ENCODE results near the gene FERMT1.

The FERMT1 gene

DNA sequence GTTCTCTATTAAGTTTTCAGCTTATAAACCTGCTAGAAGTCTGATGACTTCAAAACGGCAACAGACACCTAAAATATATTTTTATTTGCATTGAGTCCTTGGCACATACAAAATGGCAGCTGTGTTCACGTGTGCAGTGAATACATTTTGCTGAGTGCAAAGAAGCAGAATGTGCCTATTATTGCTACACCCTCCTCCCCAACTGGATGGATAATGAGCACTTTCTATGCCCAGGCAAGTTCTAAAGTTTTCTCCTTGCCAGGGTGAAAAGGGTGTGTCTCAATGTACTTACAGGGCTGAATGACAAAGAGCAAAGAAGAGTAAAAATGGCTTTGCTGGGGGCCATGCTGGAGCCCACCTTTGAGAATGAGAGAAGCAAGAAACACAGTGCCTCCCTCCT lies 4.0 kb upstream of the FERMT1 start:
- no peaks in the 10 kb centered on the region for H3K36me3 ChIP-seq (replicated peaks; ENCODE audit: insufficient read depth, low read length)
- H4K20me1 ChIP-seq (ENCODE audit: insufficient read depth, low read length), result no peaks in the 10 kb centered on the region
- peaks cover 17% of the 10 kb centered on the region for H3K4me1 ChIP-seq (ENCODE audit: low read length)
- DNase-seq, result no peak
- no peaks in the 10 kb centered on the region for H3K9me2 ChIP-seq (replicated peaks; ENCODE audit: insufficient read depth, low read length)
- H3K27me3 ChIP-seq (replicated peaks; ENCODE audit: insufficient read depth, low read length), result no peaks in the 10 kb centered on the region
- no peaks in the 10 kb centered on the region for H3K9me3 ChIP-seq (replicated peaks; ENCODE audit: insufficient read depth, low read length)
- H3K4me3 ChIP-seq (ENCODE audit: low read length), result no peak overlapping the region
- no peak for TF ChIP-seq EZH2phosphoT487 (IDR thresholded peaks at IDR 0.05; ENCODE audit: low read length)
- no peak for TF ChIP-seq EZH2 (optimal IDR thresholded peaks at IDR 0.05; ENCODE audit: low read depth, low read length)
- TF ChIP-seq, protein P1, sequence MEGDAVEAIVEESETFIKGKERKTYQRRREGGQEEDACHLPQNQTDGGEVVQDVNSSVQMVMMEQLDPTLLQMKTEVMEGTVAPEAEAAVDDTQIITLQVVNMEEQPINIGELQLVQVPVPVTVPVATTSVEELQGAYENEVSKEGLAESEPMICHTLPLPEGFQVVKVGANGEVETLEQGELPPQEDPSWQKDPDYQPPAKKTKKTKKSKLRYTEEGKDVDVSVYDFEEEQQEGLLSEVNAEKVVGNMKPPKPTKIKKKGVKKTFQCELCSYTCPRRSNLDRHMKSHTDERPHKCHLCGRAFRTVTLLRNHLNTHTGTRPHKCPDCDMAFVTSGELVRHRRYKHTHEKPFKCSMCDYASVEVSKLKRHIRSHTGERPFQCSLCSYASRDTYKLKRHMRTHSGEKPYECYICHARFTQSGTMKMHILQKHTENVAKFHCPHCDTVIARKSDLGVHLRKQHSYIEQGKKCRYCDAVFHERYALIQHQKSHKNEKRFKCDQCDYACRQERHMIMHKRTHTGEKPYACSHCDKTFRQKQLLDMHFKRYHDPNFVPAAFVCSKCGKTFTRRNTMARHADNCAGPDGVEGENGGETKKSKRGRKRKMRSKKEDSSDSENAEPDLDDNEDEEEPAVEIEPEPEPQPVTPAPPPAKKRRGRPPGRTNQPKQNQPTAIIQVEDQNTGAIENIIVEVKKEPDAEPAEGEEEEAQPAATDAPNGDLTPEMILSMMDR (IDR thresholded peaks at IDR 0.05; ENCODE audit: low read length), result no peak
- no peak overlapping the region for H2AFZ ChIP-seq (ENCODE audit: low read length)
- H3K4me2 ChIP-seq (ENCODE audit: low read depth, low read length), result no peak overlapping the region
- peaks cover 16% of the 10 kb centered on the region for H3F3A ChIP-seq (ENCODE audit: insufficient read depth, low read length)
- 0 out of 2 replicates have a peak, but pooled peaks cover 6% of the 10 kb centered on the region for H3K79me2 ChIP-seq (ENCODE audit: low read length)
- no peak overlapping the region for H3K9ac ChIP-seq (ENCODE audit: low read length)
- no peak overlapping the region for H3K27ac ChIP-seq (ENCODE audit: low read length)

DNA sequence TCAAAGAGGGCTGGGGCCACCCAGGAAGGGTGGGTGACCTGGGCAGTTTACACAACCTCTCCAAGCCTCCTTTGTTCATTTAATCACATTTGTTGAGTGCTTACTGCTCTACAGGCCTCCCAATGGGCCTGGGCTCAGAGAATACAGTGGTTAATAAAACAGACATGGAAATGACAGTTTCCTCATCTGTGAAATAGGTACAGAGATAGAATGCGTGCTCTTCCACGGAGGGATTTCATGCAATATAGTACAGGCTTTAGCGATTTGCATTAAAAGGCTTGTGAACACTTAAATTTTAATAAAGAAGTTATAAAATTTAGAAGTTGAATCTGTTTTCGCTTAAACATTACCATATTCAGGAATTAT lies 802 bp upstream of the FERMT1 start:
- Histone ChIP-seq H3K79me2 (ENCODE audit: low read length) (peaks cover 15% of the 10 kb centered on the region), H3K4me3 (ENCODE audit: low read length) (peak overlapping the region; percentile 68), H3K4me1 (ENCODE audit: low read length) (peaks cover 14% of the 10 kb centered on the region), H3K9me3 (replicated peaks; ENCODE audit: insufficient read depth, low read length) (no peaks in the 10 kb centered on the region), H3K9me2 (replicated peaks; ENCODE audit: insufficient read depth, low read length) (no peaks in the 10 kb centered on the region), H3K9ac (ENCODE audit: low read length) (peak overlapping the region; percentile 67), H4K20me1 (ENCODE audit: insufficient read depth, low read length) (no peaks in the 10 kb centered on the region), H3F3A (ENCODE audit: insufficient read depth, low read length) (peaks cover 21% of the 10 kb centered on the region), H3K27ac (ENCODE audit: low read length) (peak overlapping the region; percentile 81), H3K4me2 (ENCODE audit: low read depth, low read length) (peak overlapping the region; percentile 88), H3K27me3 (replicated peaks; ENCODE audit: insufficient read depth, low read length) (no peaks in the 10 kb centered on the region), H3K36me3 (replicated peaks; ENCODE audit: insufficient read depth, low read length) (no peaks in the 10 kb centered on the region), H2AFZ (ENCODE audit: low read length) (peak overlapping the region; percentile 90)
- no peak for DNase-seq
- TF ChIP-seq EZH2phosphoT487 (IDR thresholded peaks at IDR 0.05; ENCODE audit: low read length), result no peak
- TF ChIP-seq, protein P1 (IDR thresholded peaks at IDR 0.05; ENCODE audit: low read length), result no peak
- no peak for TF ChIP-seq EZH2 (optimal IDR thresholded peaks at IDR 0.05; ENCODE audit: low read depth, low read length)

DNA sequence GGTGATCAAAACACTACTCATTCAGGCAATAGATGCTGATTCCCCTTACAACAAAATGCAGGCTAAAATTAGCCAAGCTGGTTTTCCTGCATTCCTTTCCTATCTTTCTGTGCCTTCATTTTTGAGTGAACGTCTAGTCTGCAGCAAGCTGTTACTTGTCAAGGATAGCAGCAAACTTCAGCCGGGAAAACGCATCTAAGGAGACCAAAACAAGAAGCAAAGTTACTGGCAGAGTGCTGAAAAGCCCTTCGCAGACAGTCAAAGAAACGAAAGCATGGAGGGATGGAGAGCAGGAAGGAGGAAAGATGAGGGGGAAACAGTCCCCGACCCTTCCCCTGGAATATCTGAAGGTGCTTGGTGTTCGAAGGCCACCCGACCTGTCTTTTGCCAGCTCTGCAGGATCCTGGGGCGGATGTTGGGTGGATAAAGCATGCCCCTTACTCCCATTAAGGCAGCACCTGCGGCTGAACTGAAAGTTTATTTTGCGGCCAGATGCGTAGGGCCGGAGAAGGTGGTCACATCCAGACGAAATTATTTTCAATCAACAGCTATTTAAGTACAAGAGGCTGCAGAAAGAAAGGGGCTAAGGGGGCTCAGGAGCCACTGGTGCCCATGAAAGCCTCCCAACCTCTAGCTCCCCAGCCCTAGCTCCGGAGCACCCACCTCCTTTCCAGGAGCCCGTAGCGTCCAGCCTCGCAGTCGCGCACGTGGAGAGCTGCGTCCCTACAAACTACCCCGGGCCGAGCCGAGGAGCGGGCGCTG lies 538 bp downstream of the FERMT1 start:
- H2AFZ ChIP-seq (ENCODE audit: low read length), result peak overlapping the region; percentile 74
- no peaks in the 10 kb centered on the region for H3K27me3 ChIP-seq (replicated peaks; ENCODE audit: insufficient read depth, low read length)
- peaks cover 15% of the 10 kb centered on the region for H3K79me2 ChIP-seq (ENCODE audit: low read length)
- no peaks in the 10 kb centered on the region for H4K20me1 ChIP-seq (ENCODE audit: insufficient read depth, low read length)
- H3K4me1 ChIP-seq (ENCODE audit: low read length), result peaks cover 17% of the 10 kb centered on the region
- H3K4me3 ChIP-seq (ENCODE audit: low read length), result peak overlapping the region; percentile 68
- H3K9me2 ChIP-seq (replicated peaks; ENCODE audit: insufficient read depth, low read length), result no peaks in the 10 kb centered on the region
- TF ChIP-seq EZH2phosphoT487 (IDR thresholded peaks at IDR 0.05; ENCODE audit: low read length), result no peak
- TF ChIP-seq, protein P1 (IDR thresholded peaks at IDR 0.05; ENCODE audit: low read length), result no peak
- TF ChIP-seq EZH2 (optimal IDR thresholded peaks at IDR 0.05; ENCODE audit: low read depth, low read length), result no peak
- H3K9me3 ChIP-seq (replicated peaks; ENCODE audit: insufficient read depth, low read length), result no peaks in the 10 kb centered on the region
- H3K9ac ChIP-seq (ENCODE audit: low read length), result peak overlapping the region; percentile 67
- H3K4me2 ChIP-seq (ENCODE audit: low read depth, low read length), result peak overlapping the region; percentile 88
- peak; percentile 43 for DNase-seq
- peaks cover 21% of the 10 kb centered on the region for H3F3A ChIP-seq (ENCODE audit: insufficient read depth, low read length)
- H3K36me3 ChIP-seq (replicated peaks; ENCODE audit: insufficient read depth, low read length), result no peaks in the 10 kb centered on the region
- H3K27ac ChIP-seq (ENCODE audit: low read length), result peak overlapping the region; percentile 81; the same call in 1 of the 2 replicates
